ENCODE data around the gene ZNF512B. TPM values are rescaled to one million over a fixed set of nuclear protein-coding genes. Genes with fewer than 3 reads are reported as not detected.

Gene ZNF512B
- total RNA-seq, 1 experiment from 2014 or later = 47.9 TPM

DNA sequence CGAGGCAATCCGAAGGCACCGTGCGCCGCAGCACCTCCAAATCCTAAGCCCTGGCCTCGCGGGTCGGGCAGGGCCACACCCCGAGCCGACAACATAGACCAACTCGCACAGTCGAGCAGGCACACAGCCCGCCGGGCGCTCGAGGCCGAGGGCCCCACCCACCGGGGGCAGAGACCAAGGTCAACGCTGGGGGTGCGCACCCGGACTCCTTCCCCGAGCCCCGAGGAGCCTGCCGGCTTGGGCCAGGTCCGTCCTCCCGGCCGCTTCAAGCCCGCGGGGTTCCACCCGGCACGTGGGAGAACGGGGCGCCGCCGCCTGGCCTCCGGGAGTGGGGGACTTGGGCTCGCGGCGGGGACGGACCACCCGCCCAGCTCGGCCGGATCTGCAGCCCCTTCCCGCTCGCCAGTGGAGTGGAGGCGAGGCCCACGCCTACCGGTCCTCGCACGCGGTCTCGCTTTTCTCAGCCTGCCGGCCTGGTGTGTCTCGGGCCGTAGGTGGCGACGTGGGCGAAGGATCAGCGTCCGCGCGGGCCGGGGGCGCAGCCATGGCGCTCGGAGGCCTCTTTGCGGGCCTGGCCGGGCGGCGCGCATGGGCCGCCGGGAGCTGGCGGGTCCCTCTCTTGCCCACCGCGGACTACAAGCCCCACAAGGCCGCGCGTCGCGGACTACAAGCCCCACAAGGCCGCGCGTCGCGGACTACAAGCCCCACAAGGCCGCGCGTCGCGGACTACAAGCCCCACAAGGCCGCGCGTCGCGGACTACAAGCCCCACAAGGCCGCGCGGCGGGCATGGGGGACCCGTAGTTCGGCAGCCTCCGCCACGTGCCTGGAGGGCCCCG, 13.7 kb downstream of the ZNF512B start, which contains the start of gene UCKL1:
Gene UCKL1 (minus strand): TSS at position 590 of the 837 bp plus-strand sequence. CDS start 44 bp downstream, at position 546.
- POLR2A ChIA-PET = interaction anchor here (0.5 to 2.0 kb wide), 12 partner anchors 11 to 414 kb away, joined by 3 to 24 read pairs (median 4); partner anchors contain the start of genes ARFRP1, GMEB2, HELZ2 and PRPF6
- TSS peak; percentile 65 for BruUV-seq (replicated peaks)
- Mint-ChIP-seq H3K27ac (ENCODE audit: unreplicated experiment) (peak within 1 kb of the TSS; percentile 94), H3K27me3 (ENCODE audit: insufficient read depth, unreplicated experiment) (no peaks in the 10 kb centered on the region), H3K4me1 (ENCODE audit: low read depth, unreplicated experiment) (peaks cover 43% of the 10 kb centered on the region), H3K36me3 (ENCODE audit: insufficient read depth, unreplicated experiment) (peaks cover 68% of the 10 kb centered on the region), H3K4me3 (ENCODE audit: unreplicated experiment) (peak within 1 kb of the TSS; percentile 89), H3K9me3 (ENCODE audit: unreplicated experiment) (no peaks in the 10 kb centered on the region)
- intact Hi-C loops (cut with micrococcal nuclease; ENCODE audit: unreplicated experiment) = loop anchor here (1.0 to 5.0 kb wide), 6 partner anchors 47 to 419 kb away; partner anchors contain the start of genes ARFRP1, DNAJC5, PTK6 and TCEA2
- TF ChIP-seq, protein P1, sequence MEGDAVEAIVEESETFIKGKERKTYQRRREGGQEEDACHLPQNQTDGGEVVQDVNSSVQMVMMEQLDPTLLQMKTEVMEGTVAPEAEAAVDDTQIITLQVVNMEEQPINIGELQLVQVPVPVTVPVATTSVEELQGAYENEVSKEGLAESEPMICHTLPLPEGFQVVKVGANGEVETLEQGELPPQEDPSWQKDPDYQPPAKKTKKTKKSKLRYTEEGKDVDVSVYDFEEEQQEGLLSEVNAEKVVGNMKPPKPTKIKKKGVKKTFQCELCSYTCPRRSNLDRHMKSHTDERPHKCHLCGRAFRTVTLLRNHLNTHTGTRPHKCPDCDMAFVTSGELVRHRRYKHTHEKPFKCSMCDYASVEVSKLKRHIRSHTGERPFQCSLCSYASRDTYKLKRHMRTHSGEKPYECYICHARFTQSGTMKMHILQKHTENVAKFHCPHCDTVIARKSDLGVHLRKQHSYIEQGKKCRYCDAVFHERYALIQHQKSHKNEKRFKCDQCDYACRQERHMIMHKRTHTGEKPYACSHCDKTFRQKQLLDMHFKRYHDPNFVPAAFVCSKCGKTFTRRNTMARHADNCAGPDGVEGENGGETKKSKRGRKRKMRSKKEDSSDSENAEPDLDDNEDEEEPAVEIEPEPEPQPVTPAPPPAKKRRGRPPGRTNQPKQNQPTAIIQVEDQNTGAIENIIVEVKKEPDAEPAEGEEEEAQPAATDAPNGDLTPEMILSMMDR (IDR thresholded peaks at IDR 0.05; ENCODE audit: insufficient read depth in 1 of 2, low read depth in 1 of 2, low read length in 1 of 2, severe bottlenecking in 1 of 2, unreplicated experiment in 1 of 2) = peak in 1 of 2 experiments; percentile 34
- Histone ChIP-seq H3K36me3 (ENCODE audit: control insufficient read depth, insufficient read depth, low read length) (peaks cover 3% of the 10 kb centered on the region), H3K9me3 (no peaks in the 10 kb centered on the region), H3K4me3 (ENCODE audit: low read depth, low read length) (peak within 1 kb of the TSS; percentile 99), H3K27me3 (replicated peaks; ENCODE audit: control insufficient read depth, insufficient read depth, low read length) (no peaks in the 10 kb centered on the region), H3K4me1 (peaks cover 22% of the 10 kb centered on the region)
- CTCF ChIA-PET = interaction anchor here (0.6 to 2.7 kb wide), 11 partner anchors 18 to 453 kb away, joined by 3 to 38 read pairs (median 8); partner anchors contain the start of genes ARFRP1, PRPF6, SAMD10 and TCEA2
- peak; percentile 97 to 99 for DNase-seq

DNA sequence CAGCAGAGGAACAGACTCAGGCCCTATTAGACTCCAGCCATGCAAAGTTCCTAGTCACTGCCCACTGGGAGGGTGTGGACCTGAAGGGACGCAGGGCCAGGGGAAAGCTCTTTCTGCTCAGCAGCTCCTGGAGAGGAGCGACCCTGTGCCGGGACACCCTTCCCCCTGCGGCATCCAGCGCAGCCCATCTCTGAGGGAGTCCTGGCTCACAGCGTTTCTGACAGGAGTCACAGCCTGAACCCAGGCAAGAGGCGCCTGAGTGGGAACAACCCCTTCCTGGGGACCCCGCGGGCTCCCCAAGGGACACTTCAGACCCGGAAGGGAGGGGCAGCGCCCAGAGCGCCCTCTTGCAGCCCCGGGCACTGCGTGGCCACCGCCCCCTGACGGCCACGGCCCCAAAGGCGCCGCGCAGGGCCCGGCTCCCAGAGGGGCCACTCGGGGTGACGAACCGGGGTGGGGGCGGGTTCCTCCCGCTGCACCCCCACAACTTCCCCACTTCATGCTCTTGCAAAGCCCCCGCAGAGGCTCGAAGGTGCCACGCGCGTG, 14.4 kb downstream of the ZNF512B start:
- peaks cover 22% of the 10 kb centered on the region for H3K4me1 ChIP-seq
- CTCF ChIA-PET = interaction anchor here (0.5 to 2.7 kb wide), 5 partner anchors 19 to 417 kb away, joined by 3 to 38 read pairs (median 6); partner anchors contain the start of genes PRPF6 and SAMD10
- H3K4me1 Mint-ChIP-seq (ENCODE audit: low read depth, unreplicated experiment) = peaks cover 43% of the 10 kb centered on the region
- no peaks in the 10 kb centered on the region for H3K9me3 Mint-ChIP-seq (ENCODE audit: unreplicated experiment)
- H3K27me3 ChIP-seq (replicated peaks; ENCODE audit: control insufficient read depth, insufficient read depth, low read length) = no peaks in the 10 kb centered on the region
- BruUV-seq (replicated peaks) = no TSS peak
- H3K27ac Mint-ChIP-seq (ENCODE audit: unreplicated experiment) = peak overlapping the region; percentile 94
- DNase-seq = peak in 1 of 2 experiments; percentile 74
- POLR2A ChIA-PET = interaction anchor here (0.6 to 1.2 kb wide), 2 partner anchors 60 to 91 kb away, joined by 3 to 24 read pairs; partner anchors contain the start of gene TPD52L2
- intact Hi-C loops (cut with micrococcal nuclease; ENCODE audit: unreplicated experiment) = loop anchor here (1.0 to 5.0 kb wide), 2 partner anchors 46 to 418 kb away; partner anchors contain the start of gene PTK6
- peaks cover 5% of the 10 kb centered on the region for H3K36me3 ChIP-seq (ENCODE audit: control insufficient read depth, insufficient read depth, low read length)
- no peaks in the 10 kb centered on the region for H3K9me3 ChIP-seq
- H3K4me3 ChIP-seq (ENCODE audit: low read depth, low read length) = peak overlapping the region; percentile 99
- TF ChIP-seq, protein P1 (IDR thresholded peaks at IDR 0.05; ENCODE audit: insufficient read depth in 1 of 2, low read depth in 1 of 2, low read length in 1 of 2, severe bottlenecking in 1 of 2, unreplicated experiment in 1 of 2) = peak; percentile 61 to 64
- peaks cover 68% of the 10 kb centered on the region for H3K36me3 Mint-ChIP-seq (ENCODE audit: insufficient read depth, unreplicated experiment)
- peak overlapping the region; percentile 89 for H3K4me3 Mint-ChIP-seq (ENCODE audit: unreplicated experiment)
- no peaks in the 10 kb centered on the region for H3K27me3 Mint-ChIP-seq (ENCODE audit: insufficient read depth, unreplicated experiment)

Data from Caco-2 (cell line).